H1 (cell line): ENCODE data around the gene METTL9. TPM values are rescaled to one million over a fixed set of nuclear protein-coding genes. Genes with fewer than 3 reads are reported as not detected.

ENCODE experiments used
- CTCF ChIA-PET: fragments of 300-600 bp; sonication (Branson Sonifier 250); formaldehyde crosslinking; loops from one replicate; lab custom pipeline; 2021; ENCODE audit not compliant: partially characterized antibody; lab: Charles Lee
- POLR2A ChIA-PET: fragments of 300-600 bp; sonication (Branson Sonifier 250); formaldehyde crosslinking; loops from one replicate; lab custom pipeline; 2021; ENCODE audit warnings: inconsistent platforms; ENCODE audit not compliant: partially characterized antibody; lab: Charles Lee
- DNase-seq, 2 experiments: peaks; one replicate each; pipeline versions ENCODE4 v3.0.0 to v3.0.0-alpha.2; 2010 to 2022; ENCODE audit warnings: low spot score in 2 of 2, low read depth in 1 of 2, mixed read lengths in 1 of 2
- FAIRE-seq: peaks from 2 replicates; lab custom pipeline; 2011; peaks lifted over from hg19 to GRCh38; lab: Jason Lieb, UNC
- H2AFZ ChIP-seq: 2 replicates; pipeline ENCODE4 v1.8.1; 2012; ENCODE audit warnings: low read length, inconsistent platforms
- H2AK5ac ChIP-seq: 2 replicates; pipeline ENCODE4 v1.6.1; 2013; ENCODE audit warnings: low read depth, low read length
- H2BK120ac ChIP-seq: replicated peaks from 2 replicates; pipeline ENCODE3; 2013; ENCODE audit warnings: low read depth, low read length, inconsistent platforms
- H2BK12ac ChIP-seq: 2 replicates; pipeline ENCODE4 v1.6.1; 2013; ENCODE audit warnings: low read depth, low read length
- H2BK15ac ChIP-seq: 2 replicates; pipeline ENCODE4 v1.6.1; 2013; ENCODE audit warnings: low read length
- H2BK20ac ChIP-seq: 2 replicates; pipeline ENCODE4 v1.6.1; 2013; ENCODE audit warnings: low read length
- H2BK5ac ChIP-seq: 2 replicates; pipeline ENCODE4 v1.6.1; 2013; ENCODE audit warnings: low read depth, low read length
- H3K14ac ChIP-seq: 2 replicates; pipeline ENCODE4 v1.6.1; 2013; ENCODE audit warnings: inconsistent platforms; ENCODE audit not compliant: insufficient read length
- H3K18ac ChIP-seq: 2 replicates; pipeline ENCODE4 v1.6.1; 2013; ENCODE audit warnings: low read length; ENCODE audit errors: extremely low read depth
- H3K23ac ChIP-seq: 2 replicates; pipeline ENCODE4 v1.6.1; 2013; ENCODE audit warnings: inconsistent platforms; ENCODE audit not compliant: insufficient read length
- H3K23me2 ChIP-seq: 2 replicates; pipeline ENCODE4 v1.6.1; 2013; ENCODE audit warnings: low read depth, low read length
- H3K27ac ChIP-seq: 2 replicates; pipeline ENCODE4 v1.6.1; 2011; ENCODE audit warnings: low read depth, low read length, inconsistent platforms
- H3K27me3 ChIP-seq, 4 experiments: replicated peaks in 1 of 4; 1 replicate in 1 of 4; 2 replicates in 3 of 4; pipeline versions ENCODE4 v1.6.1 to v1.8.1; 2011 to 2013; ENCODE audit warnings: low read length in 3 of 4, mild to moderate bottlenecking in 3 of 4, inconsistent platforms in 2 of 4, mixed read lengths in 2 of 4, moderate library complexity in 1 of 4; ENCODE audit not compliant: control insufficient read depth in 3 of 4, insufficient read depth in 3 of 4; ENCODE audit errors: extremely low read depth in 1 of 4
- H3K36me3 ChIP-seq, 4 experiments: 2 replicates each; pipeline versions ENCODE4 v1.6.1 to v1.8.1; 2011 to 2013; ENCODE audit warnings: mild to moderate bottlenecking in 4 of 4, low read length in 3 of 4, moderate library complexity in 2 of 4, control low read depth in 1 of 4, inconsistent platforms in 1 of 4; ENCODE audit not compliant: insufficient read depth in 4 of 4, control insufficient read depth in 2 of 4
- H3K4ac ChIP-seq: replicated peaks from 2 replicates; pipeline ENCODE3; 2013; ENCODE audit warnings: low read length, low read depth, mixed read lengths, inconsistent platforms; ENCODE audit not compliant: insufficient read length
- H3K4me1 ChIP-seq, 4 experiments: replicated peaks in 1 of 4; 1 replicate in 1 of 4; 2 replicates in 3 of 4; pipeline versions ENCODE4 v1.6.1 to v1.8.1; 2011 to 2013; ENCODE audit warnings: low read length in 3 of 4, inconsistent platforms in 2 of 4, mixed read lengths in 1 of 4; ENCODE audit not compliant: insufficient read depth in 4 of 4, control insufficient read depth in 3 of 4
- H3K4me2 ChIP-seq, 2 experiments: 2 replicates each; pipeline versions ENCODE4 v1.6.1 to v1.8.1; 2011 to 2013; ENCODE audit warnings: low read depth in 2 of 2, low read length in 2 of 2, control low read depth in 1 of 2, inconsistent platforms in 1 of 2, mild to moderate bottlenecking in 1 of 2; ENCODE audit not compliant: insufficient read depth in 1 of 2
- H3K4me3 ChIP-seq, 4 experiments: fragments of 200-600, 300-600 bp in 1 of 4; sonication (generic), shearing (Covaris generic), sonication (Bioruptor Twin) in 1 of 4; 2 replicates each; pipeline versions ENCODE4 v1.5.1 to v1.8.1; 2011 to 2016; ENCODE audit warnings: low read length in 4 of 4, low read depth in 3 of 4, control low read depth in 2 of 4, inconsistent platforms in 2 of 4, mild to moderate bottlenecking in 2 of 4, mixed read lengths in 1 of 4, moderate library complexity in 1 of 4; ENCODE audit not compliant: insufficient read depth in 2 of 4; ENCODE audit errors: extremely low read depth in 1 of 4
- H3K56ac ChIP-seq: replicated peaks from 2 replicates; pipeline ENCODE3; 2013; ENCODE audit warnings: low read depth, mild to moderate bottlenecking, mixed read lengths, low read length, inconsistent platforms; ENCODE audit not compliant: insufficient read length
- H3K79me1 ChIP-seq: 2 replicates; pipeline ENCODE4 v1.6.1; 2013; ENCODE audit warnings: low read depth, low read length, control low read depth
- H3K79me2 ChIP-seq, 2 experiments: 2 replicates each; pipeline versions ENCODE4 v1.6.1 to v1.8.1; 2012 to 2013; ENCODE audit warnings: low read length in 2 of 2, mild to moderate bottlenecking in 2 of 2, inconsistent platforms in 1 of 2; ENCODE audit not compliant: insufficient read depth in 2 of 2, control insufficient read depth in 1 of 2
- H3K9ac ChIP-seq, 4 experiments: replicated peaks in 1 of 4; 1 replicate in 1 of 4; 2 replicates in 3 of 4; pipeline versions ENCODE4 v1.6.1 to v1.8.1; 2011 to 2013; ENCODE audit warnings: low read depth in 3 of 4, low read length in 3 of 4, control low read depth in 2 of 4, mild to moderate bottlenecking in 2 of 4, moderate library complexity in 2 of 4, inconsistent platforms in 1 of 4; ENCODE audit errors: extremely low read depth in 1 of 4
- H3K9me3 ChIP-seq, 2 experiments: 2 replicates each; pipeline versions ENCODE4 v1.6.1 to v1.8.1; 2012 to 2013; ENCODE audit warnings: mild to moderate bottlenecking in 2 of 2, moderate library complexity in 2 of 2, control low read depth in 1 of 2, inconsistent platforms in 1 of 2, low read depth in 1 of 2, low read length in 1 of 2, mixed read lengths in 1 of 2; ENCODE audit not compliant: insufficient read depth in 2 of 2
- H4K20me1 ChIP-seq, 2 experiments: replicated peaks in 1 of 2; 2 replicates each; pipeline versions ENCODE3 to v1.8.1; 2011 to 2013; ENCODE audit warnings: inconsistent platforms in 2 of 2, low read length in 2 of 2, mild to moderate bottlenecking in 1 of 2; ENCODE audit not compliant: insufficient read depth in 2 of 2, control insufficient read depth in 1 of 2
- H4K5ac ChIP-seq: 2 replicates; pipeline ENCODE4 v1.6.1; 2013; ENCODE audit warnings: low read length, low read depth, mixed read lengths, inconsistent platforms; ENCODE audit not compliant: insufficient read length
- H4K8ac ChIP-seq: 2 replicates; pipeline ENCODE4 v1.8.0; 2013; ENCODE audit warnings: mild to moderate bottlenecking, moderate library complexity, low read length, inconsistent platforms; ENCODE audit not compliant: insufficient read depth; ENCODE audit errors: extremely low read depth
- H4K91ac ChIP-seq: replicated peaks from 2 replicates; pipeline ENCODE3; 2013; ENCODE audit warnings: low read length, mixed read lengths, inconsistent platforms; ENCODE audit not compliant: insufficient read length
- RXRA ChIP-seq: IDR thresholded peaks from 2 replicates; pipeline ENCODE4 v1.6.1; 2011; ENCODE audit warnings: low read depth, mild to moderate bottlenecking, low read length, moderate library complexity; ENCODE audit not compliant: insufficient read depth
- WGBS, 2 experiments: shearing (Covaris generic) in 1 of 2; methylation state at CpG; one replicate each; pipeline versions ENCODE4 v1.1.6 to v1.1.7; 2013 to 2015; ENCODE audit warnings: low lambda C conversion rate in 2 of 2, mixed read lengths in 2 of 2, inconsistent platforms in 1 of 2, low coverage in 1 of 2, missing lambda C conversion rate in 1 of 2; ENCODE audit not compliant: insufficient replicate concordance in 2 of 2, insufficient coverage in 1 of 2, insufficient read length in 1 of 2; ENCODE audit errors: extremely low coverage in 1 of 2, missing lambda C conversion rate in 1 of 2; 5-methylcytosine and 5-hydroxymethylcytosine counted together
- polyA plus RNA-seq, 7 experiments: library from polyadenylated mRNA; depleted of rRNA in 3 of 7; stranded (reverse) in 5 of 7; unstranded in 2 of 7; fragments of >200 nt in 5 of 7; fragments of 200-250 nt in 2 of 7; gene quantifications; 1 replicate in 5 of 7; 2 replicates in 1 of 7; 4 replicates in 1 of 7; pipeline versions ENCODE4 v1.2.1 to v1.2.3, GENCODE V29; 2011 to 2013; ENCODE audit warnings: missing spikeins in 2 of 7, mixed read lengths in 2 of 7
- total RNA-seq: library from RNA; stranded (reverse); fragmentation: NEBNext Ultra II Directional; extraction: Animal tissue kit (Norgen Biotek cat#: 25700); gene quantifications from 2 replicates; pipeline ENCODE4 v1.2.1, GENCODE V29; 2021

The METTL9 gene
- total and polyA plus RNA-seq, 2 of the 8 experiments (the other 6 are each of a cell fraction or from before 2014, with no cell fraction given) = 45.4 to 112 TPM

DNA sequence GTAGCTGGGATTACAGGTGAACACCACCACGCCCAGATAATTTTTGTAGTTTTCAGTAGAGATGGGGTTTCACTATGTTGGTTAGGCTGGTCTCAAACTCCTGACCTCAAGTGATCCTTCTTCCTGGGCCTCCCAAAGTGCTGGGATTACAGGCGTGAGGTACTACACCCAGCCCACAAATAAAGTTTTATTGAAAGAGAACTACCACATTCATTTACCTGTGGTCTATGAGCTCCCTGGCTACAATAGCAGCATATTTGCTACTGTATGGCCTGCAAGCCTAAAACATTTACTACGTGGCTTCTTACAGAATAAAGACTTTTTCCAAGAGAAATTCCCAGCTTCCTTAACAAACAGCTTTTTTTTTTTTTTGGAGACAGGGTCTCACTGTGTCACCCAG, 3.4 kb downstream of the METTL9 start:
- Histone ChIP-seq H3K9ac (no peak overlapping the region), H3K4me3 (no peak overlapping the region), H4K20me1 (peaks cover 4 to 12% of the 10 kb centered on the region in 2 experiments), H2AK5ac (no peak overlapping the region), H3K79me2 (peaks cover 14 to 75% of the 10 kb centered on the region in 2 experiments; a peak in 3 of 4 replicates), H4K8ac (no peak overlapping the region), H3K4ac (no peak overlapping the region), H3K14ac (no peak overlapping the region), H2BK15ac (no peak overlapping the region), H3K4me1 (peaks cover 0 to 4% (median 0%) of the 10 kb centered on the region in 4 experiments; a peak in 2 of 7 replicates), H3K9me3 (no peaks in the 10 kb centered on the region), H3K4me2 (no peak overlapping the region), H2BK20ac (no peak overlapping the region), H3K18ac (no peak overlapping the region), H4K91ac (no peak overlapping the region), H2AFZ (no peak overlapping the region), H3K23me2 (peaks cover 8% of the 10 kb centered on the region), H3K36me3 (no peaks in the 10 kb centered on the region), H3K79me1 (peaks cover 7% of the 10 kb centered on the region; the same call in 1 of the 2 replicates), H3K27me3 (no peaks in the 10 kb centered on the region), H2BK12ac (no peak overlapping the region), H2BK120ac (no peak overlapping the region)
- FAIRE-seq (no peak), DNase-seq (no peak)
- POLR2A ChIA-PET = interaction anchor here (0.9 kb wide), 1 partner anchor 19 kb away, joined by 4 read pairs; no protein-coding TSS in a partner anchor
- CTCF ChIA-PET = interaction anchor here (0.7 to 3.5 kb wide), 2 partner anchors 11 to 41 kb away, joined by 4 to 20 read pairs; no protein-coding TSS in a partner anchor
- 88% methylated on average over 3 of the region's 3 CpGs; no CpG with 5 or more reads in 1 of the 2 experiments for WGBS, 2 experiments
- no peak for TF ChIP-seq RXRA
- TF ChIP-seq, all 59 proteins: peak for 0
- Histone ChIP-seq H3K23ac (no peak overlapping the region), H2BK5ac (no peak overlapping the region), H4K5ac (no peak overlapping the region), H3K27ac (no peak overlapping the region), H3K56ac (no peak overlapping the region)
